GM18867 (cell line): ENCODE results near the gene ZNF69.
"Not testable (repeated sequence)": the region's sequence is repeated elsewhere in the genome, so short reads cannot be mapped to it uniquely, and the experiment has no call there.

Source experiments
- ATAC-seq: cut with Tn5 transposase; IDR thresholded peaks from one replicate; pipeline ENCODE4 v1.9.1; 2021; ENCODE audit warnings: mild to moderate bottlenecking, moderate library complexity; ENCODE audit not compliant: unreplicated experiment

The ZNF69 gene

GRCh38 chr19:11887611-11888531 lies at the start of gene ZNF69:
Gene ZNF69 (plus strand): TSS chr19:11887782. CDS start chr19:11887924, 142 bp downstream.
- ATAC-seq = no peak

GRCh38 chr19:11843722-11844121 lies 43.9 kb upstream of the ZNF69 start:
- ATAC-seq = no peak

- not testable (repeated sequence) for ATAC-seq
Observed at GRCh38 chr19:11847615-11848014, 40.0 kb upstream of the ZNF69 start.

GRCh38 chr19:11848200-11848593 lies 39.4 kb upstream of the ZNF69 start:
- no peak for ATAC-seq

GRCh38 chr19:11848594-11849469 lies 38.8 kb upstream of the ZNF69 start, which contains the start of gene ZNF439:
Gene ZNF439 (plus strand): TSS chr19:11848726. CDS start chr19:11848868, 142 bp downstream.
- no peak for ATAC-seq

GRCh38 chr19:11850289-11850688 lies 37.3 kb upstream of the ZNF69 start:
- ATAC-seq = not testable (repeated sequence)

- no peak for ATAC-seq
Observed at GRCh38 chr19:11853358-11853757, 34.2 kb upstream of the ZNF69 start.

- ATAC-seq = no peak
Observed at GRCh38 chr19:11856596-11857250, 30.9 kb upstream of the ZNF69 start.

- no peak for ATAC-seq
Observed at GRCh38 chr19:11860721-11861120, 26.9 kb upstream of the ZNF69 start.

GRCh38 chr19:11861301-11861700 lies 26.3 kb upstream of the ZNF69 start:
- no peak for ATAC-seq

- ATAC-seq = not testable (repeated sequence)
Observed at GRCh38 chr19:11867766-11868165, 19.8 kb upstream of the ZNF69 start.

- ATAC-seq = no peak
Observed at GRCh38 chr19:11868188-11868587, 19.4 kb upstream of the ZNF69 start.

GRCh38 chr19:11872624-11873023 lies 15.0 kb upstream of the ZNF69 start:
- ATAC-seq = no peak

- ATAC-seq = no peak
Observed at GRCh38 chr19:11873762-11874161, 13.8 kb upstream of the ZNF69 start.

- ATAC-seq = not testable (repeated sequence)
Observed at GRCh38 chr19:11879687-11880266, 7.8 kb upstream of the ZNF69 start.

GRCh38 chr19:11880598-11880997 lies 7.0 kb upstream of the ZNF69 start:
- no peak for ATAC-seq

GRCh38 chr19:11881151-11881800 lies 6.3 kb upstream of the ZNF69 start:
- no peak for ATAC-seq

- no peak for ATAC-seq
Observed at GRCh38 chr19:11882606-11883005, 5.0 kb upstream of the ZNF69 start.

- no peak for ATAC-seq
Observed at GRCh38 chr19:11887234-11887610, 360 bp upstream of the ZNF69 start.

GRCh38 chr19:11889901-11890300 lies 2.3 kb downstream of the ZNF69 start:
- ATAC-seq = not testable (repeated sequence)
